ENCODE measurements around the gene FMO2. TPM values are rescaled to one million over a fixed set of nuclear protein-coding genes. Genes with fewer than 3 reads are reported as not detected.

The FMO2 gene
- total RNA-seq, 2 donors from 2014 or later, result not detected

GRCh38 chr1:171248302-171248701 is 63.2 kb downstream of the FMO2 start, which contains the start of gene FMO1:
FMO1 (plus strand) TSS chr1:171248494; CDS start chr1:171258088, 9,594 bp downstream.
- Histone ChIP-seq H3K4me3 (ENCODE audit: low read length) (no peak within 1 kb of the TSS), H3K4me1 (ENCODE audit: control insufficient read depth, insufficient read depth, low read length) (peaks cover 5% of the 10 kb centered on the region), H3K27me3 (ENCODE audit: control insufficient read depth, insufficient read depth, low read length, poor library complexity, severe bottlenecking) (no peaks in the 10 kb centered on the region), H3K9ac (ENCODE audit: extremely low read depth, low read length, poor library complexity, severe bottlenecking) (no peak within 1 kb of the TSS), H3K9me3 (ENCODE audit: control insufficient read depth, low read length) (no peaks in the 10 kb centered on the region), H3K36me3 (ENCODE audit: control insufficient read depth, insufficient read depth, low read length) (no peaks in the 10 kb centered on the region), H3K27ac (ENCODE audit: low read depth, low read length) (no peak within 1 kb of the TSS)
- 95 to 100% methylated on average over 1 to 4 of the region's 4 CpGs for WGBS, 2 experiments (ENCODE audit: insufficient coverage in 1 of 2, insufficient read length in 1 of 2)
- DNase-seq, result no peak
- Mint-ChIP-seq H3K9me3 (no peaks in the 10 kb centered on the region), H3K4me1 (peaks cover 11% of the 10 kb centered on the region), H3K27me3 (ENCODE audit: insufficient read depth) (peaks cover 37% of the 10 kb centered on the region), H3K36me3 (ENCODE audit: low read depth) (no peaks in the 10 kb centered on the region), H3K4me3 (no peak within 1 kb of the TSS), H3K27ac (no peak within 1 kb of the TSS)
- TF ChIP-seq, protein P1, sequence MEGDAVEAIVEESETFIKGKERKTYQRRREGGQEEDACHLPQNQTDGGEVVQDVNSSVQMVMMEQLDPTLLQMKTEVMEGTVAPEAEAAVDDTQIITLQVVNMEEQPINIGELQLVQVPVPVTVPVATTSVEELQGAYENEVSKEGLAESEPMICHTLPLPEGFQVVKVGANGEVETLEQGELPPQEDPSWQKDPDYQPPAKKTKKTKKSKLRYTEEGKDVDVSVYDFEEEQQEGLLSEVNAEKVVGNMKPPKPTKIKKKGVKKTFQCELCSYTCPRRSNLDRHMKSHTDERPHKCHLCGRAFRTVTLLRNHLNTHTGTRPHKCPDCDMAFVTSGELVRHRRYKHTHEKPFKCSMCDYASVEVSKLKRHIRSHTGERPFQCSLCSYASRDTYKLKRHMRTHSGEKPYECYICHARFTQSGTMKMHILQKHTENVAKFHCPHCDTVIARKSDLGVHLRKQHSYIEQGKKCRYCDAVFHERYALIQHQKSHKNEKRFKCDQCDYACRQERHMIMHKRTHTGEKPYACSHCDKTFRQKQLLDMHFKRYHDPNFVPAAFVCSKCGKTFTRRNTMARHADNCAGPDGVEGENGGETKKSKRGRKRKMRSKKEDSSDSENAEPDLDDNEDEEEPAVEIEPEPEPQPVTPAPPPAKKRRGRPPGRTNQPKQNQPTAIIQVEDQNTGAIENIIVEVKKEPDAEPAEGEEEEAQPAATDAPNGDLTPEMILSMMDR (conservative IDR thresholded peaks at IDR 0.05), result no peak

- Mint-ChIP-seq H3K9me3 (no peaks in the 10 kb centered on the region), H3K4me1 (peaks cover 11% of the 10 kb centered on the region), H3K27me3 (ENCODE audit: insufficient read depth) (peaks cover 37% of the 10 kb centered on the region), H3K36me3 (ENCODE audit: low read depth) (no peaks in the 10 kb centered on the region), H3K4me3 (no peak overlapping the region), H3K27ac (no peak overlapping the region)
- 91% methylated on average over 1 of the region's 1 CpG; no CpG with 5 or more reads in 1 of the 2 experiments for WGBS, 2 experiments (ENCODE audit: insufficient coverage in 1 of 2, insufficient read length in 1 of 2)
- Histone ChIP-seq H3K27me3 (ENCODE audit: control insufficient read depth, insufficient read depth, low read length, poor library complexity, severe bottlenecking) (no peaks in the 10 kb centered on the region), H3K36me3 (ENCODE audit: control insufficient read depth, insufficient read depth, low read length) (no peaks in the 10 kb centered on the region), H3K4me3 (ENCODE audit: low read length) (no peak overlapping the region), H3K27ac (ENCODE audit: low read depth, low read length) (no peak overlapping the region), H3K4me1 (ENCODE audit: control insufficient read depth, insufficient read depth, low read length) (peaks cover 5% of the 10 kb centered on the region), H3K9ac (ENCODE audit: extremely low read depth, low read length, poor library complexity, severe bottlenecking) (no peak overlapping the region), H3K9me3 (ENCODE audit: control insufficient read depth, low read length) (no peaks in the 10 kb centered on the region)
- DNase-seq, result no peak
- TF ChIP-seq, protein P1 (conservative IDR thresholded peaks at IDR 0.05), result no peak
Measured at GRCh38 chr1:171248841-171249240, 63.7 kb downstream of the FMO2 start.

- H3K27ac Mint-ChIP-seq, result no peak overlapping the region
- H3K27ac ChIP-seq (ENCODE audit: low read depth, low read length), result no peak overlapping the region
- no peaks in the 10 kb centered on the region for H3K36me3 ChIP-seq (ENCODE audit: control insufficient read depth, insufficient read depth, low read length)
- H3K9me3 Mint-ChIP-seq, result no peaks in the 10 kb centered on the region
- H3K4me3 Mint-ChIP-seq, result no peak overlapping the region
- H3K9me3 ChIP-seq (ENCODE audit: control insufficient read depth, low read length), result no peaks in the 10 kb centered on the region
- H3K4me3 ChIP-seq (ENCODE audit: low read length), result no peak overlapping the region
- H3K4me1 Mint-ChIP-seq, result peaks cover 15% of the 10 kb centered on the region
- no peaks in the 10 kb centered on the region for H3K36me3 Mint-ChIP-seq (ENCODE audit: low read depth)
- TF ChIP-seq, protein P1 (conservative IDR thresholded peaks at IDR 0.05), result no peak
- DNase-seq, result no peak
- no peaks in the 10 kb centered on the region for H3K27me3 ChIP-seq (ENCODE audit: control insufficient read depth, insufficient read depth, low read length, poor library complexity, severe bottlenecking)
- no peak overlapping the region for H3K9ac ChIP-seq (ENCODE audit: extremely low read depth, low read length, poor library complexity, severe bottlenecking)
- H3K4me1 ChIP-seq (ENCODE audit: control insufficient read depth, insufficient read depth, low read length), result peaks cover 5% of the 10 kb centered on the region
- 92 to 95% methylated on average over 2 to 3 of the region's 3 CpGs for WGBS, 2 experiments (ENCODE audit: insufficient coverage in 1 of 2, insufficient read length in 1 of 2)
- H3K27me3 Mint-ChIP-seq (ENCODE audit: insufficient read depth), result peaks cover 41% of the 10 kb centered on the region
Measured at GRCh38 chr1:171250263-171250662, 65.2 kb downstream of the FMO2 start.

All from endodermal cell (in vitro differentiated cells).